ENCODE measurements around the gene GYS2.
"Not testable (repeated sequence)": the region's sequence is repeated elsewhere in the genome, so short reads cannot be mapped to it uniquely, and the experiment has no call there.

The GYS2 gene

DNA sequence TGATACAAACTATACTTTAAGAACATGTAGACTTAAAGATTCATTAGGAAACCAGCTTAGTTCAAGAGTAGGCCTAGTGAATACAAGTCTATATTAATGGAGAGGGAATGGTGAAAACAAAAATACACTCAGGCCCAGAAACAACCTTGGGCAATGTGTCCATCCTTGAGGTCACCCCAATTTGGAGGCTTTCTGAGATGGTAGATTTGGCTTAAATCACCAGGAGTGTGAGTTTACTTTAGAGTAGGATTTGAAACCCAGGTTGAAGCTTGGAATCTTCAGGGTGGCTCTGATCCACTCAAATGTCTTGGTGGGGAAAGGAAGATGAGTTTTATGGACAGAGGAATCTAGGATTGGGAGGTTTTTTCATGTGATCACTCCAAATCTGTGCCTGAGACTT lies 42.5 kb upstream of the GYS2 start:
- TF ChIP-seq CTCF (IDR thresholded peaks at IDR 0.05; ENCODE audit: poor library complexity, severe bottlenecking), result no peak
- Histone ChIP-seq H3K4me1 (ENCODE audit: insufficient read depth, poor library complexity, severe bottlenecking) (peaks cover 22% of the 10 kb centered on the region), H3K4me3 (ENCODE audit: severe bottlenecking) (no peak overlapping the region), H3K27ac (ENCODE audit: poor library complexity, severe bottlenecking) (no peak overlapping the region), H3K36me3 (ENCODE audit: low read depth) (peaks cover 80% of the 10 kb centered on the region), H3K27me3 (ENCODE audit: insufficient read depth, poor library complexity, severe bottlenecking) (no peaks in the 10 kb centered on the region), H3K9me3 (ENCODE audit: severe bottlenecking) (no peaks in the 10 kb centered on the region)
- ATAC-seq (ENCODE audit: low read depth) (no peak), DNase-seq (ENCODE audit: low spot score) (no peak)

- not testable (repeated sequence) for H3K9me3 ChIP-seq (ENCODE audit: severe bottlenecking); ATAC-seq (ENCODE audit: low read depth); H3K27me3 ChIP-seq (ENCODE audit: insufficient read depth, poor library complexity, severe bottlenecking); DNase-seq (ENCODE audit: low spot score); H3K4me3 ChIP-seq (ENCODE audit: severe bottlenecking)
- H3K27ac ChIP-seq (ENCODE audit: poor library complexity, severe bottlenecking), result peak overlapping the region; percentile 47
- peaks cover 22% of the 10 kb centered on the region for H3K4me1 ChIP-seq (ENCODE audit: insufficient read depth, poor library complexity, severe bottlenecking)
- H3K36me3 ChIP-seq (ENCODE audit: low read depth), result peaks cover 80% of the 10 kb centered on the region
These were observed 40.4 kb upstream of the GYS2 start for GRCh38 chr12:21645041-21645500.

- ATAC-seq (ENCODE audit: low read depth), result no peak
- H3K4me1 ChIP-seq (ENCODE audit: insufficient read depth, poor library complexity, severe bottlenecking), result peaks cover 22% of the 10 kb centered on the region
These were observed 39.9 kb upstream of the GYS2 start for GRCh38 chr12:21644516-21644915.

DNA sequence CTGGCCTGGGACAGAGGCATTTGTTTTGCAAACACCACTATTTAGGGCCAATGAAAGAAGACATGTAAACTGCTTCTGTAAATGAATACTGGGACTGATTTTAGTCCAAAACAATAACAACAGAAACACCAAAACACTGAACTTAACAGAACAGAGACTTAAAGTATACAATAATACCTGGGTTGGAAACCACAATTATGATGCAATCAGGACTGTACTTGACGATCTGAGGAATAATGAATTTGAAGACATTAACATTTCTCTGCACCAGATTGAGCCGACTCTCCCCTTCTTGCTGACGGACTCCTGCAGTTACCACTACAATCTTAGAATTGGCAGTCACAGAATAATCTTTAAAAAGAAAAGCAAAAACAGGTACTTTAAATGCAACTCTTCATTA lies 39.1 kb upstream of the GYS2 start:
- DNase-seq (ENCODE audit: low spot score), result no peak
- H3K27ac ChIP-seq (ENCODE audit: poor library complexity, severe bottlenecking), result peak overlapping the region; percentile 47
- H3K4me1 ChIP-seq (ENCODE audit: insufficient read depth, poor library complexity, severe bottlenecking), result peaks cover 22% of the 10 kb centered on the region

More at GRCh38 chr12:21644516-21644915, 39.9 kb upstream of the GYS2 start:
- Histone ChIP-seq H3K9me3 (ENCODE audit: severe bottlenecking) (no peaks in the 10 kb centered on the region), H3K27ac (ENCODE audit: poor library complexity, severe bottlenecking) (peak overlapping the region; percentile 47), H3K36me3 (ENCODE audit: low read depth) (peaks cover 85% of the 10 kb centered on the region), H3K4me3 (ENCODE audit: severe bottlenecking) (no peak overlapping the region), H3K27me3 (ENCODE audit: insufficient read depth, poor library complexity, severe bottlenecking) (no peaks in the 10 kb centered on the region)
- no peak for DNase-seq (ENCODE audit: low spot score)
- TF ChIP-seq CTCF (IDR thresholded peaks at IDR 0.05; ENCODE audit: poor library complexity, severe bottlenecking), result no peak

DNA sequence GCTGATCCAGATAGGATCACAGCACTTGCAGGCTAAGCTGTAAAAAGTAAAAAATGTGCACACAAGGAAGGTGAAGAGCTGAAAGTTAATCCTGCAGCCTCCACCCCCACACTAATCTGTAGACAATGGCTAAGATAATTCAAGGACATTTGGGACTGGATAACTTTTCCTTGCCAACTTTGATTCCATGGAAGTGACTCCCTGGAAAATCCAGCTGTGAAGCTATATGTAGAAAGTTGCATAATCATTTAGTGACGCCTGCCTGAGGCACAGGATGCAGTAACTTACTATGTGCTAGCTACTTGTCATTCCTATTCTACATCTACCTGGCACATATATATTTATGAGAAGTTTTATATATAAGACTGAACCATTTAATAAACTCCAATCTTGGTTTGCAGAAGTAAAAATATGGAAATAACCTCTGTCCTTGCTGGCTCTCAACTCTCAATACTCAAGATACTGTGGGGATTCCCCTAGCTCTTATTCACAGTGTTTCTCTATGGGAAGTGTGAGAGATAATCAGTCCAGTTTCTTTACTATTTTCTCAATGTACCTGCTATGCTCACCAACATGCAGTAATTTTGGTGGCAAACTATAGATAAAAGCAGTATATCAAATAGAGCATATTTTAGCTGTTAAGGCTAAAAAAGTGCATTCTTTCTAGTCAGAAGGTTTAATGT lies 38.2 kb upstream of the GYS2 start:
- ATAC-seq (ENCODE audit: low read depth) (no peak), DNase-seq (ENCODE audit: low spot score) (no peak)
- no peak overlapping the region for H3K4me3 ChIP-seq (ENCODE audit: severe bottlenecking)
- TF ChIP-seq CTCF (IDR thresholded peaks at IDR 0.05; ENCODE audit: poor library complexity, severe bottlenecking), result no peak
- H3K4me1 ChIP-seq (ENCODE audit: insufficient read depth, poor library complexity, severe bottlenecking), result peaks cover 22% of the 10 kb centered on the region
- H3K27me3 ChIP-seq (ENCODE audit: insufficient read depth, poor library complexity, severe bottlenecking), result no peaks in the 10 kb centered on the region
- peaks cover 88% of the 10 kb centered on the region for H3K36me3 ChIP-seq (ENCODE audit: low read depth)
- no peak overlapping the region for H3K27ac ChIP-seq (ENCODE audit: poor library complexity, severe bottlenecking)
- no peaks in the 10 kb centered on the region for H3K9me3 ChIP-seq (ENCODE audit: severe bottlenecking)

More for the DNA sequence above, 39.1 kb upstream of the GYS2 start:
- Histone ChIP-seq H3K27me3 (ENCODE audit: insufficient read depth, poor library complexity, severe bottlenecking) (no peaks in the 10 kb centered on the region), H3K4me3 (ENCODE audit: severe bottlenecking) (no peak overlapping the region), H3K36me3 (ENCODE audit: low read depth) (peaks cover 85% of the 10 kb centered on the region), H3K9me3 (ENCODE audit: severe bottlenecking) (no peaks in the 10 kb centered on the region)
- no peak for TF ChIP-seq CTCF (IDR thresholded peaks at IDR 0.05; ENCODE audit: poor library complexity, severe bottlenecking)
- ATAC-seq (ENCODE audit: low read depth), result no peak

All from RWPE2 (cell line).